Nucleus accumbens (tissue), 56 donors: ENCODE results near the gene PAIP2B.
A peak's percentile ranks its signal among the peaks of the same experiment; 100 is the strongest.
"Not testable (repeated sequence)": the region's sequence is repeated elsewhere in the genome, so short reads cannot be mapped to it uniquely, and the experiment has no call there.

Source experiments
- DNase-seq, 56 donors: peaks; one replicate each; lab custom pipeline; 2025; lab: John Stamatoyannopoulos, UW

Gene PAIP2B, protein sequence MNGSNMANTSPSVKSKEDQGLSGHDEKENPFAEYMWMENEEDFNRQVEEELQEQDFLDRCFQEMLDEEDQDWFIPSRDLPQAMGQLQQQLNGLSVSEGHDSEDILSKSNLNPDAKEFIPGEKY

GRCh38 chr2:71226965-71227560 lies at the start of gene PAIP2B:
Gene PAIP2B (minus strand): TSS chr2:71227103. CDS start chr2:71202589, 24,514 bp downstream.
- DNase-seq, result peak; percentile 93 to 100 (median 100)

DNA sequence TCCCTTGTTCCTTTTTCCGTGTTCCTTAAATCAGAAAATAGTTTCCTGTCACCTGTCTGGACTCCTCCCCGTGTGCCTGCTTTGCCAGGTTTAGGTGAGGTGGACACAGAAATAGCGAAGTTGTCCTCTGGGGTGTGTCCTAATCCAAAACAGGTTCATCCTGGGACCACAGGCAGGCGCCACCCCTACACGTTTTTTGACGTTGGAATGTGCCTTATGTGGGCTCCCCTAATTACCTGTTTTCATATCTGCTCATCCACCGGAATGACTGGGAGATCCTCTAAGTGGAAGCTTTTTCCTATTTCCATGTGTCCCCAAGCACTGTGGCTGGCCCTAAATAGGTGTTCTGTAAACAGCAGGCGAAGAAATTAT lies 49.0 kb upstream of the PAIP2B start:
- DNase-seq, result no peak

DNA sequence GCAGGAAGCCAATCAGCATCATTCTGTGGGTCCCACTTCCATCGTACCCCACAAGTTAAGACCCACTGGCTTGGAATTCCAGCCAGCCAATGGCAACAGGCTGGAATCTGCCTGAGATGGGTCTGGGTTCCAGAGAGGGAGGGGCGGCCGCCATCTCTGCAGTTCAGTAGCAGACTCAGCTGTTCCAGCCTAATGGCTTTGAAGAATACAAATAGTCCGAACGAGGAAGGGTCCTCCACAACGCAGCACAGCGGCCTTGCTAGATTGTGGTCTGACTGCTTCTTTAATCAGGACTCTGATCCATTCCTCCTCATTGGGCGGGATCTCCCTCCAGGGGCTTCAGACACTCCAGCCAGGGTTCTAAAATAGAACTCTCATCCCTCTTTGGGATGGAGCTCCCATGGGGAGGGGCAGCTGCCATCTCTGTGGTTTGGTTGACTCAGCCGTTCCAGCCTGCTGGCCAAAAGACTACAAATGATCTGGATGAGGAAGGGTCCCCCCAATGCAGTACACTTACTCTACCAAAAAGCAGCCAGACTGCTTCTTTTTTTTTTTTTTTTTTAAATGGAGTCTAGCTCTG lies 42.7 kb upstream of the PAIP2B start:
- DNase-seq, result no peak

GRCh38 chr2:71263386-71263785 lies 36.5 kb upstream of the PAIP2B start:
- DNase-seq, result no peak

- DNase-seq, result no peak
Measured at GRCh38 chr2:71261534-71261933, 34.6 kb upstream of the PAIP2B start.

GRCh38 chr2:71256421-71256820 lies 29.5 kb upstream of the PAIP2B start:
- peak in 47 of 56 donors; percentile 9 to 89 (median 64) for DNase-seq

DNA sequence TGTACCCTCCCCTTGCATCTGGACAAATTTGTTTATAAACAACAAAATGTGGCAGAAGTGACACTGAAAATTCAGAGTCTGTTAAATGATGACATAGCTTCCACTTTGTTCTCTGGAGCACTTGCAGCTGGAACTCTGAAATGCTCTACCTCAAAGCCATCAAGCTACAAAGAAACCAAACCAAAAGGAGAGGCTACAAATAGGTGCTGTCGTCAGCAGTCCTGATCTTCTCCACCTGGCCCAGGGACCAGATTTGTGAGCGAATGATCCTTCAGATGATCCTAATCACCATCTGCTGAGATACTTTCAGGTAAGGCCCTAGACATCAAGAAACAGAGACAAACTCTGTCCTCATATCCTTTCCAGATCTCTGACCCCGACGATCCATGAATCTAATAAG lies 27.9 kb upstream of the PAIP2B start:
- DNase-seq, result no peak

DNA sequence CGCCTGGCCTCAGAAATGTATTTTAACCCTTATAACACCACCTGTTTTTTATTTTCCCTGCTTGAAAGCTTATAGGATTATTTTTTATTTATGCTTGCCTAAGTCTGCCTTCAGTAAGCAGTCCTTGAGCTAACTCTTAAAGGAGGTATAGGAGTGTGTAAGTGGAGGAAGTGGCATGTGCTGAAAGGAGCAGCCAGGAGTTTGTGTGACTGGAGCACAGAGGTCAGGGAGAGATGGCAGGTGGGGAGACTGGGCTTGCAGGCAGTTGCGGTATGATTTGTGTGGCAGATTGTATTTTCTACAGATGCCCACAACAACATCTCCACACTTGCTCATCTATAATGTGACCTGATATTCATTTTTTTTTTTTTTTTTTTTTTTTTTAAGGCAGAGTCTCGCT lies 27.2 kb upstream of the PAIP2B start:
- DNase-seq, result no peak

DNA sequence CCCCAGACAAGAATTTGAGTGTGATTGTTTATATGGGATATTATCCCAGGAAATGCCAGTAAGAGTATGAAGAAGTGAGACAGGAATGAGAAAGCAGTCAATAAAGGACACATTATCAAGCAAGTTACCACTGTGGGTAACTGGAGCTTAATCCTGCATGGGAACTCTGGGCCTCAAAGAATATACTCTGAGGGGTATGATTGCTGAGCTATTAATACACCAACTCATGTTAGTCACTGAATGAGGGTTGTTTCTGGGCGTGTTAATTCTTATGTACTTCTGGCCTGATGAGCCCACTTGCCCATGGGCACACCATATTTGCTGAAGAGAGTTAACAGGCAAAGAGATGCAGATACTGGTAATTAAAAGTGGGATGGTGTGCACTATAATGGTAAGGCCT lies 26.6 kb upstream of the PAIP2B start:
- no peak for DNase-seq

DNA sequence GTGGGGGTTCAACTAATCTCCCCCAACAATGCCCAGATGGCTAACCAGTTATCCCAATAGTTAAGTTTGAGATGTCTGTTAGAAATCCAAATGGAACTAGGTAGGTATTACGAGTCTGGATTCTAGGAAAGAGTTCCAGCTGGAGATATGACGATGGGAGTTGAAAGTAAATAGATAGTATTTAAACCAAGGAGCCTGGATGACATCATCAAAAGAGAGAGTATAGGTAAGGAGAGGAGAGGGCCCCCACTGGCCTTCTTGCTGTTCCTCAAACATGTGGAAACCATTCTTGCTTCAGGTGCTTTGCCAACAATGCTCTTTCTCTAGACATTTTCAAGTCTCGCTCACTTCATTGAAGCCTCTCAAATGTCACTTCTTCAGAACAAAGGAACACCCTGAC lies 26.0 kb upstream of the PAIP2B start:
- no peak for DNase-seq

DNA sequence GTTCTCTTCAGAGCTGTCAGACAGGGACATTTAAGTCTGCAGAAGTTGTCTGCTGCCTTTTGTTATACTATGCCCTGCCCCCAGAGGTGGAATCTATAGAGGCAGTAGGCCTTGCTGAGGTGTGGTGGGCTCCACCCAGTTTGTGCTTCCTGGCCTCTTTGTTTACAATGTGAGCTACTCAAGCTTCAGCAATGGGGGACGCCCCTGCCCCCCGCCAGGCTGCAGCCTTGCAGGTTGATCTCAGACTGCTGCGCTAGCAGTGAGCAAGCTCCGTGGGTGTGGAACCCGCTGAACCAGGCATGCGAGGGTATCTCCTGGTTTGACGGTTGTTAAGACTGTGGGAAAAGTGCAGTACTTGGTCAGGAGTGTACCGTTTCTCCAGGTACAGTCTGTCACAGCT lies 24.0 kb upstream of the PAIP2B start:
- no peak for DNase-seq

- DNase-seq, result no peak
Measured at GRCh38 chr2:71244302-71244660, 17.4 kb upstream of the PAIP2B start.

GRCh38 chr2:71243634-71244301 lies 16.9 kb upstream of the PAIP2B start:
- peak in 6 of 56 donors; percentile 1 to 28 (median 12) for DNase-seq

DNA sequence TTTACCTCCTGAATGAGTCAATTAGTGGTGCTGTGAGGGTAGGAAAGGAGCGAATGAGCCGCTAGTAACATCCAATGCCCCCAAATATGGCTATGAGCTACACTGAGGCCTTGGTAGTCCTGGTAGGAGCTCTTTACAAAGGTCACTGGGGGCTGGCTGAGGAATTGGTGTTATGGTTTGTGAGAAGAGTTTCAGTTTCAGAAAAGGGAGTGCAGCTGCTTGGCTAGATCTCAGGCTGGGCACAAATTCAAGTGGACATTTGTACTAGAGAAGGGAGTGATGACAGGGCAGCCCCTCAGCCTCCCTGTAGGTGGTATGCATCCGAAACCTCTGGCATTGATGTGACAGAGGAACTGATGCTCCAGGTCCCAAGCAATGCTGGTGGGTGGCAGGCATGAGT lies 13.9 kb upstream of the PAIP2B start:
- peak in 12 of 56 donors; percentile 1 to 43 (median 10) for DNase-seq

DNA sequence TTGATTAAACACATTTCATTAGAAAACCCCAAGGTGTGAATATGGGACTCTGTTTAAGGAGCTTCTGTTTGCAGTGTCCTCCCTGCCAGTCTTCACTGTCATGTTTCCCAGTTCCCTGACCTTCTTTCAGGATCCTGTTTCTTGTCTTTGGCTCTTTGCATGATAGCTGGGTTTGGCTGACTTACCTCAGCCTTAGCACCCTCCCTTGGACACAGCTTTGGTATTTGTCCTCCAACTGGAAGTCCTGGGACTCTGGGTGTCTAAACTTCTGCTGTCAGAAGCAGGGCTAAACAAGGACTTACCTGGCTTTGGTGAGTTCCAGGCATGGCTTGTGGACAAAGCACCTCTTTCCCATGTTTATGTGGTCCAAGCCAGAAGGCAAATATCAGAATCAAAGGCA lies 11.2 kb upstream of the PAIP2B start:
- no peak for DNase-seq

- DNase-seq, result no peak
Measured at GRCh38 chr2:71235930-71236587, 9.2 kb upstream of the PAIP2B start.

GRCh38 chr2:71233072-71233471 lies 6.2 kb upstream of the PAIP2B start:
- DNase-seq, result not testable (repeated sequence)

DNA sequence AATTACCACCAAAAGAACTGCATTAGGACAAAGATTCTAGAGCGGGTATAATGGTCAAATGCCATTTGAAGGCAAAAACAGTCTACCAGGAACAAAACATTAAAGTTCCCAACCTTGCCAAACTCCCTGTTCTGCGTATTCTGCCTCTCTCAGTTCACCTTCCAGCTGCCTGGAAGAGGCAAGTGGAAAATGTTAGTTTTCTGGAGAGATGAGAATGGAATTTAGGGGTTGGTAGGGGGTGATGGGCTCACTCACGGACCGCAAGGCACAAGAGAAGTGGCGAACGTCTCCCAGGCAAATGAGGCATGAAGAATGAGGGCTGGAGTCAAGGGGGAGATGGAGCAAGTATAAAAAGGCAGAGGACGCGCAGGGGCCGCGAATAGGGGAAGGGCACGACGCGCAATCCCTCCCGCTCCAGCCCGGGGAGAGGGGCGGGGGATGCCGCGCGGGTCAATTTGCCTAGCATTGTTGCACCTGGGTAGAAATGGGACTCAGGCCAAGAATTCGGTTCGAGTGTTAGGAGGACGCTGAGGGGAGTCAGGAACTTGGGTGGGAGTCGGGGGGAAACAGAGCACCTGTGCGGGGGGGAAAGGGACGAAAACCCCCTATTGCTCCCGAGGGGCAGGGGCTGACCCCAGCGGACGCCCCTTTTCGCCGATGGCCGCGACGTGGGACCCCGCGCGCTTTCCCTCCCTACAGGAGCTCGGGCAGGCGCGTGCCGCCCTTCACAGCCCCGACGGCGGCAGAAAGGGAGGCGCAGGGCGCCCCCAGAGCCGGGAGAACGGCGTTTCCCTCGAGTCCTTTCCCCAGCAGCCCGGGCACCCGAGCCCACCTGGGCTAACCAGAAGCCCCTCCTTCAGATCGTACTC lies 573 bp downstream of the PAIP2B start:
- DNase-seq, result peak in 24 of 56 donors; percentile 7 to 60 (median 43)

- DNase-seq, result no peak
Measured at GRCh38 chr2:71224935-71225334, 2.0 kb downstream of the PAIP2B start.

DNA sequence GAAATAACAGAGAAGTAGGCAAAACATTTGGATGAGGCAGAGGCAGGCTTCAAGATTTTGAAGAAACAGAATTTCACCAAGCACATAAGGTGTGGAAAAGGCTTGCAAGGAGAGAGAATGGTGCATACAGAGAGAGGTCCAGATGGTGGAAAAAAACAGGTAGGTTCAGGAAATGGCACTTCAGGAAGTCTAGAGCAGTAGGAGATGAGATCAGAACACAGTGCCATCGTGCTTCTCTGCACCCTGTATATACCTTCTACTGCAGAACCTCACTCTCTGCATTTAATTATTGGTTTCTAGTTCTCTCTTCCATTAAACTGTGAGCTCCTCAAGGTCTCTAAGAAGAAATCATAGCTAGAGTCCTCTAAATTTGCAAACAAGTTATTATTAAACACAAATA lies 2.4 kb downstream of the PAIP2B start:
- DNase-seq, result no peak
